IPS-NIHi11 (cell line): ENCODE results near the gene GDF7.

Experiments
- DNase-seq: peaks from one replicate; pipeline ENCODE4 v3.0.0; 2012; ENCODE audit warnings: mixed read lengths, low spot score

The GDF7 gene

DNA sequence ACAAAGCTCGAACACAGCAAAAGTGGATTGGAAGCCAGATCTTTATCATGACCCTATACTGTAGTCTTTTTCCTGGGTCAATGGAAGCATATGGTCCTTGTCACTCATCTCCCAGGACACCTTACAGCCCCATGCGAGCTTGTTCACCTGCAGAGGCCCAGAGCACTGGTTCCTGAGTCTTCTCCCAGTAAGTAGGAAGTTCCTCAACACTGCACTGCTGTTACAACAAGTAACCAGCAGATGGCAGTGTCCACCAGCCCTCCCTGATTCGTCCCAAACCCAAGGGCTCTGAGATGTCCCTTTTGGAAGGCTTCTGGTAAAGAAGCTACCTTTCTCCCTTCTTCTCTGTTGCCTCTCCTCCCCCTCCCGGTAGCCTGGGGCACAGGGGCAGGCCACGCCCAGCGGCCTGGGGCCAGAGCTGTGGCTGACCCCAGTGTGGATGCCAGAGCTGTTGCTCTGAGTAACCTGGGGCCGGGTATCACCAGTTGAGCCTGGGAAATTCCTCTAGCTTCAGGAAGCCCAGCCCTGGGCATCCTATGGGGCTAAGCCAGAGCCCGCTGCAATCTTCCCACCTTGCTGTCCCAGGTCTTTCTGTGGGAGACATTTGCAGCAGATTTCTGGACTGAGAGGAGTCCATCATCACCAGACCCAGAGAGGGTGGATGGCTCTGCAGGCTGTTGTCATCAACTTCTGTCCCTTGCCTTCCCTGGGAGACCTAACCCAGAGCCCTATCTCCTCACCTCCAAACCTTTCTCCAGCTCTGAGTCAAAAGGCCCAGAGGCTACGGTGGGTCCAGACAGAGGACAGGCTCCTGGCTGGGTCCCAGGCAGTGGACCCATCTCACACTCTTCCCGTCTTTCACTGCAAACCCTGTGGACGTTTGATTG, 5.3 kb upstream of the GDF7 start:
- peak; percentile 80 for DNase-seq

GRCh38 chr2:20662308-20662937, 4.5 kb upstream of the GDF7 start:
- no peak for DNase-seq

DNA sequence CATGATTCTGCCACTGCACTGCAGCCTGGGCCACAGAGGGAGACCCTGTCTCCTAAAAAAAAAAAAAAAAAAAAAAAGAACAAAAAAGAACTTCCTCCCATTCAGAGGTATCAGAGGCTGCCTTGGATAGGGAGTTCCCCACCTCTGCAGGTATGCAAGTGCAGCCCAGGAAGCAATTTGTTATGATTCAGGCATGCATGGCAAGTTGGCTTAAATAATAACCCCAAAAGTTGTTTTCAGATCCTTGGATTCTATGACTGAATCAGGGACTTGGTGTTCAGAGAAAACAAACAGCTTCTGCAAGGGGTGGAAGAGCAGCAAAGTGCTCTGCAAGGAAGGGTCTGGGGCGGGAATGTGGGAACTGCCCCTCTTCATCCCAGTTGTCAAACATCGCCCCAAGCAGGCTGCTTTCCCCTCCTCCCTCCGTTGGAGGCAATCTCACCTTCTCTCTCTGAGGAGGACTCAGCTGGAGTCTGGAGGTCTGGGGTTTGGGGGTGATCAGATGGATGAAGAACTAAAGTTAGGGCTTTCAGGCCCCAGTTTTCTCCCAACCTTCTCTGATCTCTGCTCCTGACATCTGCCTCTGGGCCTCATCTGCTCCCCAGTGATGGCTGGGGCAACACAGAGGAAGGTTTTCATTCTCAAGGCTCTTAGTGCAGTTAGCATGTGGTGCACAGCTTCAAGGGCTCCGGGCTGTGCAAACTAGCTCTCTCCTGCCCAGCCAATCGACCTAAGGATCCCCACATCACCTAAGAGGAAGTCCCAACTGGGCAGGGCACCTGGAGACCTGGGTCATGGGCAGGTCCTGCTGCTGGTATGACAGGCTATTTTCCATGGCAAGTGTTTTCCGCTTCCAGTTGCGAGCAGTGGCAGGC, 3.5 kb upstream of the GDF7 start:
- DNase-seq, result no peak

- DNase-seq, result no peak
Observed at GRCh38 chr2:20664071-20664390, 2.9 kb upstream of the GDF7 start.

DNA sequence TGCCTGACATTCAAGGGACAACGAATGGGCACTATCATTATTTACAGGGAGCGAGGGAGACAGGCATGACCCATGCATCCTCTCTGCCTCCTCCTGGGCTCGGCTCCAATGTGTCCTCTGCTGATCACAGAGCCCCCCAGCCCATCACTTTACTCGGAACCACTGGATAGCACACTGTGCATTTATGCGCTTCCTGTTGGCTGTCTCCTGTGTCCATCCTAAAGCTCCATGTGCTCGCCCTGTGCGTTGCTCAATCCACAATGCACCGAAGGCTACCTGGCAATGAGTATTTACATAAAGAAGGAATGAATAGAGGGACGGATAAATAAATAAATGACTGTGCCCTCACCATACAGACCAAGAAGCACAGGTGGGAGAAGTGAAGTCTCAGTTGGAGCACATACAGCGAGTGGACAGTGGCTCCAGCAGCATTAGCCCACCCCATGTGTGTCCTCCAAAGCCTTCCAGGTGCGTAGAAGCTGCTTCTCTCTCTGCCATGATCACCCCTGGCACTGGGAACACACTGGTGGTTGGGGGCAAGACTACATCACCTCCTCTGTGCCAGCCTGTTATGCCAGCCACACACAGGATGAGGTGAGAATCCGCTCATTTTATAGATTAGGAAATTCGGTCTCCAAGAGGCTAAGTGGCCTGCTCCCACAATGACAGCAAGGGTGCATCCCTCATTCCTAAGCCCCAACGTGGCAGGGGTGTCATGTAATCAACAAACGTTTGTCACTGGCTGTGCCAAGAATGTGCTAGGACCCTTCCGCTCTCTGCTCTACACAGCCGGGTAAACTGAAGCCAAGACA, 2.3 kb upstream of the GDF7 start:
- no peak for DNase-seq

DNA sequence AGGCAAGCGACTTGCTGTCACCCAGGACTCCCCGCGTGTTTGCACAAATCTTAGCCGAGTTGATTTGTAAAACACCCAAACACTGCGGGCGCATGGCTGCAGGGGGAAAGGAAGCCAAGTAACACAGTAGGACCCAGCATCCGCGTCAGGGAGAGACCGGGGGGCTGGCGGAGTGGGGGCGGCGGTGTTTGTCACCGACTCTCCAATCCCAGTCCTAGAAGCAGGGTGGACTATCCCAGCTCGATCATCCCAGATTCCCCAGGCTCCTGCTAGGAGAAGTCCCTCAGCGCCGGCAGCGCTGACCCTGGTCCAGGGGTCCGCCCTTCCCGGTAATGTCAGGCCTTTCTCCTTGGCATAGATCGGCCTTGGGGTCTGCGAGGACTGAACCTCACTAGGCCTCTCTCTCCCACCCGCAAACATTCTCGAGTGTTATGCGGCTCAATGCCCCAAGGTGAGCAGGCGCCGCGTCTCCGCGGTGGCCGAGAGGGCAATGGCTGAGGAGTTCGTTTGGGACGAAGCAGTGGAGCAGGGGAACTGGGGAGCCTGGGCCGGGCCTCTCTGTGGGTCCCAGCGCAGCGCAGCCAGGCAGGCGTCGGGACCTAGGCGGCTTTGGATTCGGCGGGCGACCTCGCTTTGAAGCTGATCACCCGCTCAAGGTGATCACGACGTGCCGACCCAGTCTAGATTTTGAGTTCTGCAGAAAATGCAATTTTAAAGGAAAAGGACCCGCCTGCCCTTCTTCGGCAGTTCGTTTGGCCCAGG, 1.5 kb upstream of the GDF7 start:
- DNase-seq, result no peak

- DNase-seq, result no peak
Observed at GRCh38 chr2:20666005-20666303, 990 bp upstream of the GDF7 start.

DNA sequence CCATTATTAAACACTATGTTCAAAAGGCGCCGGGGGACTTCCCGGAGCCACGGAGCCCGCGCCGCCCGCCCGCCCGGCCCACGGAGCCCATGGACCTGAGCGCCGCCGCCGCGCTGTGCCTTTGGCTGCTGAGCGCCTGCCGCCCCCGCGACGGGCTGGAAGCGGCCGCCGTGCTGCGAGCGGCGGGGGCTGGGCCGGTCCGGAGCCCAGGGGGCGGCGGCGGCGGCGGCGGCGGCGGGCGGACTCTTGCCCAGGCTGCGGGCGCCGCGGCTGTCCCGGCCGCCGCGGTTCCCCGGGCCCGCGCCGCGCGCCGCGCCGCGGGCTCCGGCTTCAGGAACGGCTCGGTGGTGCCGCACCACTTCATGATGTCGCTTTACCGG, 197 bp downstream of the GDF7 start:
- DNase-seq, result peak; percentile 59

DNA sequence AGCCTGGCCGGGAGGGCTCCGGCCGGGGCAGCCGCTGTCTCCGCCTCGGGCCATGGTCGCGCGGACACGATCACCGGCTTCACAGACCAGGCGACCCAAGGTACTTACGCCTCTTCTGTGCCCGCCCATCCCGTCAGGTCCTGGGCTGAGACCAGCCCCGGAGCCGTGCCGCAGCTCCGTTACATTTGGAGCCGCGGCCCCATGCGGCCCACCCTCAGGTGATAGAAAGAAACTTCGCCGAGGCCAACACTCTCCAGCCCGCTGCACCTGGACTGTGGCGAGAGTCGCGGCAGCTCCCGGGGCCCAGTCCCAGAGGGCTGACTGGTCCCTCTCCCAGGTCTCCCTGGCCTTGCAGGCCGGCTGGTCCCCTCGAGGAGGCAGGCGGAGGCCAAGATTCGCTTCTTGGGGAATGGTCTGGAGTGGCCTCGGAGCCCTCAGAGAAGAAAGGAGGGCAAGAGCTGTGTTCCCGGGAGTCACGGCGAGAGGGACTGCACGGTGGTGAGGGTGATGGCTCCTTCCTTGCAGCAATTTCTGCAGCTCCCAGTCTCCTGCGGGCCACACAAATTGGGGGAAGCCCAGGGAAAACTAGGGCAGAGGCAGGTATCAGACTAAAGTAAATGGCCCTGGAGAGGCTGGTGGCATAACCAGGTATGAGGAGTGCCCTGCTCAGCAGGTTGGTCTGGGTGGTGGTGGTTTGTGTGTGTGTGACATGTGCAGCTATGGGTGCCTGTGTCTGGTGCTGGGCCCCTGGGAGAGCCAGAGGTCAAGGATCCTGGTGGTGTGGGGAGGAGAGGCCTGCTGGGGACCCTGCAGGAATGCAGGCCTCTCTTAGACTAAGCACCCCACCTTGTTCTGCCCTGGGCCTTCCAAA, 822 bp downstream of the GDF7 start:
- DNase-seq, result peak; percentile 26

- DNase-seq, result no peak
Observed at GRCh38 chr2:20668451-20668850, 1.5 kb downstream of the GDF7 start.

DNA sequence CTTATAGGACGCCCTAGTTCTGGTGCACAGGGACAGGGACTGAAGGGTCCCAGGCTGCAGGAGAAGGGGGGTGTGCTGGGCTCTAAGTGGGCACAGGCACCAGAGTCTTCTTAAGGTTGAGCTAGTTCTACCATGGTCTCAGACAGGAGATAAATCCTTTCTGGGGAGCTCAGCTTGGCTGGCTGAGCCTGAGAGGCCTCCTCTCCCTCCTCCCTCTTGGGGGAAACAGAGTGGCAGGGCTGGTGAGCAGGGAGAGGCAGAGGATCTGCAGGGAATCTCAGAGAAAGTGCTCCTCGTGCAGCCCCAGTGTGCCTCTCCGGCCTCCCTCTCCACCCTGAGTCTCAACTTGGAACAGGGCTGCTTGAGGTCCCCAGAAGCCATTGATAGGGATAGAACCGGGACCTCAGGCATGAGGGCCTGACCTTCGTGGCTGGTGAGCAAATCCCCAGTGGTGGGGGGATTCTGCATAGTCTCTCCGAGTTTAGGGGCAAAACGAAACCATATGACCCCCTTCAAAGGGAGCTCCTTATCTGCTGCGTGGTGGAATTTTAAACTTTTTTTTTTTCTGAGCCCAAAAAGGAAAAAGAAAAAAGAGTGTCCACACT, 2.0 kb downstream of the GDF7 start:
- DNase-seq, result no peak

DNA sequence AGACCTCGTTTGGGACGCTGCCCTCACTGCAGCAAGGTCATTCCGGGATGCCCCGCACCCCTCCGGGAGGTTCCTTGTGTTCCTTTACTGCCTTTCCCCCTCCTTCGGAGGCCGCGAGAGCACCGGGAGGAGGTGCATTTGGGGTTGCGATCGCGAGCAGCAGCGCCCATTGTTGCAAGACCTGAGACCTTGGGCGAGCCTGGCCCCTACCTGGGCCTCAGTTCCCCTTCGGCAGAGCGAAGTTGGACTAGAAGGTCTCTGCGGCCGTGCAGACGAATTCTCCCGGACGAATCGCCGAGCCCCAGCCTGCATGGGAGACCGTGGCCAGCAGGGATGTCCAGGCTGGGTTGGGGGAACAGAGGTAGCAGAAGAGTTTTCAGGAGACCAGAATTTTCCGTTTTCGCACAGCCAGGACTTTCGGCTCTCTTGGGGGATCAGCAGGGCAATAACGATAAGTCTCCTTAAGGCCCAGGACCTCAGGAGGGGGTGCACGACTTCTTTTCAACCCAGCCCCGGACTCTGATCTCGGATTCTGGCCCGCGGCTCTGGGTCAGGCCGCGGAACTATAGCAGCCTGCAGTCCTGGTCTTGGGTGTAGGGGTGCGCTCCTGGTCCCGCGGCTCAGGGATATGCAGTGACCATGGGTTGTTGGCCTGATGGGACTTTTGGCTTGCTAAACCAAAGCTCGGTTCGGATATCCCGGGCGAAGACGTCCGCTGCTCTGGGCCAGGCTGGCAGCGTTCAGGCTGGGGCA, 2.8 kb downstream of the GDF7 start:
- no peak for DNase-seq

DNA sequence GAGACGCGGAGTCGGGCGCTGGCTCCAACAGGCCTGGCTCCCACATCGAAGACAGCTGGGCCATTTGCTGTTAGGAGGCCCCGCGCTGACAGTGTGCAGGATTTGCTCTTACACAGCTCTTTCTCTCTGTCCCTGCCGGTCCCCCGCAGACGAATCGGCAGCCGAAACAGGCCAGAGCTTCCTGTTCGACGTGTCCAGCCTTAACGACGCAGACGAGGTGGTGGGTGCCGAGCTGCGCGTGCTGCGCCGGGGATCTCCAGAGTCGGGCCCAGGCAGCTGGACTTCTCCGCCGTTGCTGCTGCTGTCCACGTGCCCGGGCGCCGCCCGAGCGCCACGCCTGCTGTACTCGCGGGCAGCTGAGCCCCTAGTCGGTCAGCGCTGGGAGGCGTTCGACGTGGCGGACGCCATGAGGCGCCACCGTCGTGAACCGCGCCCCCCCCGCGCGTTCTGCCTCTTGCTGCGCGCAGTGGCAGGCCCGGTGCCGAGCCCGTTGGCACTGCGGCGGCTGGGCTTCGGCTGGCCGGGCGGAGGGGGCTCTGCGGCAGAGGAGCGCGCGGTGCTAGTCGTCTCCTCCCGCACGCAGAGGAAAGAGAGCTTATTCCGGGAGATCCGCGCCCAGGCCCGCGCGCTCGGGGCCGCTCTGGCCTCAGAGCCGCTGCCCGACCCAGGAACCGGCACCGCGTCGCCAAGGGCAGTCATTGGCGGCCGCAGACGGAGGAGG, 3.5 kb downstream of the GDF7 start:
- no peak for DNase-seq

DNA sequence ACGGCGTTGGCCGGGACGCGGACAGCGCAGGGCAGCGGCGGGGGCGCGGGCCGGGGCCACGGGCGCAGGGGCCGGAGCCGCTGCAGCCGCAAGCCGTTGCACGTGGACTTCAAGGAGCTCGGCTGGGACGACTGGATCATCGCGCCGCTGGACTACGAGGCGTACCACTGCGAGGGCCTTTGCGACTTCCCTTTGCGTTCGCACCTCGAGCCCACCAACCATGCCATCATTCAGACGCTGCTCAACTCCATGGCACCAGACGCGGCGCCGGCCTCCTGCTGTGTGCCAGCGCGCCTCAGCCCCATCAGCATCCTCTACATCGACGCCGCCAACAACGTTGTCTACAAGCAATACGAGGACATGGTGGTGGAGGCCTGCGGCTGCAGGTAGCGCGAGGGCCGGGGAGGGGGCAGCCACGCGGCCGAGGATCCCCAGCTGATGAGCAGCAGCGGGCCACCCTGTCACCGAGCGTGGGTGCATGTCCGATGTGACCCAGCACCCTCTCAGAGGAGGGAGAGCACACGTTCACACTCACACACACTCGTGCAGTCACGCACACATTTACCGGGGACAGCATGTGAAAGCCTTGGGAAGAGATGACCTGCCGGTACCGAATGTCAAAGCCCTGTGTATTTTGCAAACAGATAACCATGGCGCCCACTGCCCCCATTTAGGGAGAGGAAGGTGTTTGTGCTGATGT, 4.2 kb downstream of the GDF7 start:
- DNase-seq, result no peak

DNA sequence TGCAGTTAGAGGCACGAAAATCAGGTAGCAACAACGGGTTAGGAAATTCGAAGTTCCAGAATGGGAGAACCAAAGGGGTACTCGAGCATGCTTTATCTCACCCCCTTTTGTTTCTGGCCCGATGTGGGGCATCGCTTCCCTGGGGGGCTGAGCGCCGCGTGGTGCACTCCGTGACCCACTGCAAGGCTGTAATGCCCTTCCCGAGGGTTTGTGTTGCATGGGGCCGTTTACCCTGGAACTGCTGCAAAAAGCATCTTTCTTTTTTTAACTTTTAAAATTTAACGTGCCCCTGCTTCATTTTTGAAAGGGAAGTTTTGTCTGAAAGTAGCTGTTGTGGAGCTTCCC, 4.8 kb downstream of the GDF7 start:
- no peak for DNase-seq

GRCh38 chr2:20672201-20672951, 5.4 kb downstream of the GDF7 start:
- DNase-seq, result peak; percentile 66

DNA sequence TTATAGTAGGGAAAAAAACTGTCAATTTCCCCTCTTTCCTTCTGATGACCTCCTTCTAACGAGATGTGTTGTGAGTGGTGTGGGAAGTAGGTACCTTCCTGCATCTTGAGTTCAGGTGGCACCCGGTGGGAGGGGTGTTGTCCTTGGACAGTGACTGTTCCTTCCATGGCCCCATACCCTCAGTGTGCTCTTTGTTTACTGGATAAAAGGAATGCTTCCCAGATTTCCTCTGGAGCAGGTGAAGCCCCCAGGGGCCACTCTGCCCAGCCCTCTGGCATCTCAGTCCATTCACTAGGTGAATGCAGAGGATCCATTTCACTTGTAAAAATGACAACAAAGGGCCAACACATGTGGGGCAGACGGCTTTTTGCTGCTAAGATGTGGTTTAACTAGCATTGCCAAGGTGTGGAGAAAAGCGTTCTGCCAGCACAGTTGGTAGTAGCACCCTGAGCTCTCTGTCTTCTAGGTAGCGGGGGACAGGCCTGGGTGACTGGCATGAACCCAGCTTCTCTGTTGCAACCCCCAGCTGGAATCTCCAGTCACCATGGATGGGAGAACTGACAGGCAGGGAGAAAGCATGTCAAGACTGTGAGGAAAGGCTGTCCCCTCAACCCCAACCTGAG, 6.9 kb downstream of the GDF7 start:
- no peak for DNase-seq
